Spleen (tissue), 3 donors: ENCODE data around the gene UGT1A9.
"Not testable (repeated sequence)": the region's sequence is repeated elsewhere in the genome, so short reads cannot be mapped to it uniquely, and the experiment has no call there.

Source experiments
- POLR2A ChIP-seq, 3 donors: fragments of 450-650 bp; IDR thresholded peaks; one replicate each; pipeline ENCODE4 v1.5.1; 2017; ENCODE audit warnings: antibody characterized with exemption in 3 of 3, mild to moderate bottlenecking in 1 of 3
- POLR2AphosphoS5 ChIP-seq, 3 donors: sonication (generic); formaldehyde crosslinking; IDR thresholded peaks; one replicate each; pipeline ENCODE4 v1.5.1; 2017; ENCODE audit warnings: antibody characterized with exemption in 3 of 3

GRCh38 chr2:233751212-233752009 is 79.7 kb downstream of the UGT1A9 start:
- not testable (repeated sequence) for TF ChIP-seq POLR2A, POLR2AphosphoS5 (IDR thresholded peaks at IDR 0.05)
